HepG2 (cell line): ENCODE measurements around the gene RHOG. TPM values are rescaled to one million over a fixed set of nuclear protein-coding genes. Genes with fewer than 3 reads are reported as not detected.

Source experiments
- ATAC-seq: fragments of 200-7000 bp; cut with Tn5 transposase; 3 replicates; pipeline ENCODE4 v1.9.1; 2020; ENCODE audit warnings: mild to moderate bottlenecking, moderate library complexity
- BruUV-seq: library from RNA; stranded (reverse); fragments of 400-500 nt; replicated peaks from 2 replicates; lab custom pipeline; 2021; lab: Mats Ljungman, UMichigan
- CTCF ChIA-PET: fragments of 300-600 bp; formaldehyde crosslinking; extraction: SDS; loops from one replicate; lab custom pipeline; 2021; ENCODE audit warnings: low total read pairs, inconsistent platforms, low intra/inter-chr PET ratio; lab: Yijun Ruan, JAX
- POLR2A ChIA-PET: fragments of 350-600 bp; sonication (Branson Sonifier 250); formaldehyde crosslinking; loops from one replicate; lab custom pipeline; 2020; ENCODE audit warnings: antibody characterized with exemption, inconsistent platforms; lab: Yijun Ruan, JAX
- DNase-seq: peaks from one replicate; pipeline ENCODE4 v3.0.0-alpha.2; 2015; ENCODE audit warnings: low spot score
- FAIRE-seq: peaks from 3 replicates; lab custom pipeline; 2011; peaks lifted over from hg19 to GRCh38; lab: Jason Lieb, UNC
- H2AFZ ChIP-seq: one replicate; pipeline ENCODE4 v1.6.1; 2011; ENCODE audit warnings: low read length, inconsistent platforms
- H3K27ac ChIP-seq: fragments of 300-600 bp; 3 replicates; pipeline ENCODE4 v1.8.0; 2011; ENCODE audit warnings: mixed run types, mild to moderate bottlenecking, mixed read lengths, low read length, inconsistent platforms; ENCODE audit not compliant: insufficient read depth; ENCODE audit errors: extremely low read length
- H3K27me3 ChIP-seq, 2 experiments: fragments of 200-600 bp in 1 of 2; 2 replicates in 1 of 2; 3 replicates in 1 of 2; pipeline versions ENCODE4 v1.6.0 to v1.8.0; 2011; ENCODE audit warnings: low read length in 2 of 2, mild to moderate bottlenecking in 2 of 2, moderate library complexity in 2 of 2, inconsistent platforms in 1 of 2; ENCODE audit not compliant: insufficient read depth in 2 of 2, control insufficient read depth in 1 of 2
- H3K36me3 ChIP-seq, 2 experiments: fragments of 200-600 bp in 1 of 2; replicated peaks in 1 of 2; 2 replicates in 1 of 2; 3 replicates in 1 of 2; pipeline versions ENCODE4 v1.5.1 to v1.8.0; 2011; ENCODE audit warnings: low read length in 2 of 2, inconsistent platforms in 1 of 2; ENCODE audit not compliant: insufficient read depth in 2 of 2, control insufficient read depth in 1 of 2
- H3K4me1 ChIP-seq: 2 replicates; pipeline ENCODE4 v1.5.1; 2012; ENCODE audit warnings: low read length, inconsistent platforms; ENCODE audit not compliant: insufficient read depth
- H3K4me2 ChIP-seq: 2 replicates; pipeline ENCODE4 v1.6.0; 2011; ENCODE audit warnings: low read depth, low read length, inconsistent platforms
- H3K4me3 ChIP-seq, 3 experiments: fragments of 200-600 bp in 1 of 3; sonication (generic), shearing (Covaris generic) in 1 of 3; replicated peaks in 1 of 3; 2 replicates each; pipeline ENCODE4 v1.5.1; 2011 to 2016; ENCODE audit warnings: low read length in 3 of 3, inconsistent platforms in 2 of 3, low read depth in 2 of 3, mild to moderate bottlenecking in 2 of 3, control low read depth in 1 of 3, mixed read lengths in 1 of 3; ENCODE audit not compliant: insufficient read depth in 1 of 3
- H3K79me2 ChIP-seq: one replicate; pipeline ENCODE4 v1.6.1; 2011; ENCODE audit warnings: low read length, inconsistent platforms; ENCODE audit not compliant: insufficient read depth
- H3K9ac ChIP-seq: 2 replicates; pipeline ENCODE4 v1.6.0; 2011; ENCODE audit warnings: mild to moderate bottlenecking, low read depth, low read length, inconsistent platforms; ENCODE audit not compliant: insufficient read depth
- H3K9me3 ChIP-seq: 2 replicates; pipeline ENCODE4 v1.5.1; 2012; ENCODE audit warnings: mild to moderate bottlenecking, low read length
- H4K20me1 ChIP-seq: 2 replicates; pipeline ENCODE4 v1.6.0; 2011; ENCODE audit warnings: inconsistent platforms, mild to moderate bottlenecking, low read length, moderate library complexity; ENCODE audit not compliant: insufficient read depth
- ETV5 ChIP-seq: IDR thresholded peaks from 2 replicates; pipeline ENCODE4 v1.6.1; 2018; ENCODE audit warnings: missing biosample characterization, missing genetic modification reagents, inconsistent platforms, borderline replicate concordance
- FOXA3 ChIP-seq: IDR thresholded peaks from 2 replicates; pipeline ENCODE4 v1.6.1; 2016; ENCODE audit warnings: missing genetic modification reagents, missing compliant biosample characterization
- ZNF282 ChIP-seq: fragments of 450-650 bp; IDR thresholded peaks from 2 replicates; pipeline ENCODE4 v1.6.1; 2018; ENCODE audit not compliant: partially characterized antibody
- ZNF629 ChIP-seq: sonication (generic); formaldehyde crosslinking; conservative IDR thresholded peaks from 2 replicates; pipeline ENCODE4 v1.5.0; 2020; ENCODE audit warnings: missing genetic modification reagents
- WGBS: methylation state at CpG from one replicate; pipeline ENCODE4 v1.1.6; 2017; ENCODE audit warnings: low lambda C conversion rate; 5-methylcytosine and 5-hydroxymethylcytosine counted together
- in situ Hi-C: cut with HindIII; loops from 2 replicates; pipeline ENCODE4 v1.10.0; 2017; ENCODE audit warnings: low pct_unique_long_range_greater_than_20kb; ENCODE audit not compliant: extremely low pct_ligation_motif_present
- intact Hi-C: fragments of 100-400 bp; cut with micrococcal nuclease; formaldehyde crosslinking; loops from one replicate; pipeline ENCODE4 v1.10.0; 2022; ENCODE audit not compliant: unreplicated experiment
- polyA plus RNA-seq, 8 experiments: library from polyadenylated mRNA; depleted of rRNA in 3 of 8; stranded (reverse) in 7 of 8; unstranded in 1 of 8; fragments of >200 nt; fragmentation: Illumina TruSeq in 4 of 8; extraction: Trizol in 4 of 8; gene quantifications; 2 replicates each; pipeline versions ENCODE4 v1.2.1 to v1.2.3, GENCODE V29; 2011 to 2016; ENCODE audit warnings: low read depth in 4 of 8, missing spikeins in 1 of 8, mixed read lengths in 1 of 8; ENCODE audit not compliant: insufficient read depth in 1 of 8
- total RNA-seq, 5 experiments: library from RNA; depleted of rRNA; stranded (reverse); fragments of >200 nt; fragmentation: Illumina TruSeq; extraction: Trizol; gene quantifications; 2 replicates each; pipeline ENCODE4 v1.2.3, GENCODE V29; 2016; ENCODE audit warnings: low read depth in 1 of 5

RHOG gene
- total and polyA plus RNA-seq, 2 of the 13 experiments (the other 11 are each of a cell fraction or from before 2014, with no cell fraction given), result 7.7 to 23.4 TPM

DNA sequence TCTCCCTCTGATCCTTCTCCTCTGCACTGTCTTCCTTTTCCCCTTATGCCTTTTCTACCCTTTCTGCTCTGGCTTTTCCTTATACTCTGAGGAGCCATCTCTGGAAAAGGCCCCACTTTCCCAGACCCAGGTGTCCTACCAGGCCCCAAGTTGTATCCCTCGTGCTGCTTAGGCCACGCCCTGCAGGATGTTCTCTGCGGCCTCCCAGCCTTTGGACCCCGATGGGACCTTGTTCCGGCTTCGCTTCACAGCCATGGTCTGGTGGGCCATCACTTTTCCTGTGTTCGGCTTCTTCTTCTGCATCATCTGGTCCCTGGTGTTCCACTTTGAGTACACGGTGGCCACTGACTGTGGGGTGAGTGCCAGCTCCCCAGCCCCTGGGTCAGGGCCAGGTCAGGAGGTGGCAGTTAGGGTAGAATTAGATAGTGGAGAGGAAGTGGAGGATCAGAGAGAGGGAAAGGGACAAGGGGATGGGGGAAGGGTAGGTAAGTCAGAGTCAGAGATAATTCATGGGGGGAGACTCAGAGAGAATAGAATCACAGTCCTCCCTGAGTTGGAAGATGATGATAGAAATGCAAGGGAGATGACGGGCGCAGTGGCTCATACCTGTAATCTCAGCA lies 23.5 kb downstream of the RHOG start:
- Histone ChIP-seq H3K9me3 (no peaks in the 10 kb centered on the region), H4K20me1 (no peaks in the 10 kb centered on the region), H3K36me3 (peaks cover 0 to 7% of the 10 kb centered on the region in 2 experiments; a peak in 1 of 5 replicates), H3K9ac (no peak overlapping the region), H3K79me2 (no peaks in the 10 kb centered on the region), H3K4me1 (no peaks in the 10 kb centered on the region), H3K27me3 (no peaks in the 10 kb centered on the region), H3K4me2 (no peak overlapping the region), H3K4me3 (no peak overlapping the region), H2AFZ (no peak overlapping the region), H3K27ac (no peak overlapping the region)
- no peak for DNase-seq
- ChIA-PET POLR2A (no interaction called here), CTCF (no interaction called here)
- FAIRE-seq, result no peak
- TF ChIP-seq ZNF282 (no peak), FOXA3 (CRISPR knock-in tag) (no peak)
- BruUV-seq, result no TSS peak
- WGBS, result 92% methylated on average over 10 of the region's 10 CpGs
- intact Hi-C loops (no loop called here), in situ Hi-C loops (no loop called here)
- ATAC-seq, result no peak

DNA sequence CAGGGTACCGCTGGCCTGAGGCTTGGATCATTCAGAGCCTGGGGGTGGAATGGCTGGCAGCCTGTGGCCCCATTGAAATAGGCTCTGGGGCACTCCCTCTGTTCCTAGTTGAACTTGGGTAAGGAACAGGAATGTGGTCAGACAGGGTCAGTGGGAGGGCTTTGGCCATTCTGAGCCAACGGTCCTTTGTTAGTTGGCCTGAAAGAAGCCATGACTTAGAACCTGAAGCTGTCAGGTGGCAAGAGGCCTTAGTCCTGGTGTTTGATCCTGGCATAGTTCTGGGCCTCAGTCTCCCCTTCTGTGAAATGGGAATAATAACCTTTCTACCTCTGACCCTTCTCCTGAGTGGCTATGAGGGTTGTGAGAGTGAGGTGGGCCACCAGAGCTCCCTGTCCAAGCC lies 24.1 kb downstream of the RHOG start:
- Histone ChIP-seq H3K27ac (no peak overlapping the region), H3K4me2 (no peak overlapping the region), H3K27me3 (no peaks in the 10 kb centered on the region), H3K9ac (no peak overlapping the region), H4K20me1 (no peaks in the 10 kb centered on the region), H2AFZ (no peak overlapping the region), H3K9me3 (no peaks in the 10 kb centered on the region), H3K4me3 (no peak overlapping the region), H3K79me2 (no peaks in the 10 kb centered on the region), H3K36me3 (peaks cover 0 to 7% of the 10 kb centered on the region in 2 experiments; a peak in 2 of 5 replicates), H3K4me1 (no peaks in the 10 kb centered on the region)
- no peak for ATAC-seq
- ChIA-PET CTCF (no interaction called here), POLR2A (no interaction called here)
- in situ Hi-C loops (no loop called here), intact Hi-C loops (no loop called here)
- TF ChIP-seq ZNF629 (CRISPR knock-in tag) (peak; percentile 88), ETV5 (no peak)
- no peak for DNase-seq
- 95% methylated on average over 2 of the region's 2 CpGs for WGBS
- FAIRE-seq, result no peak
- no TSS peak for BruUV-seq
